NCI-H187 (cell line): ENCODE data around the gene SPECC1.
"Not testable (repeated sequence)": the region's sequence is repeated elsewhere in the genome, so short reads cannot be mapped to it uniquely, and the experiment has no call there.

Experiments
- DNase-seq, 2 experiments: peaks; one replicate each; lab custom pipeline; 2025; lab: John Stamatoyannopoulos, UW

The SPECC1 gene

DNA sequence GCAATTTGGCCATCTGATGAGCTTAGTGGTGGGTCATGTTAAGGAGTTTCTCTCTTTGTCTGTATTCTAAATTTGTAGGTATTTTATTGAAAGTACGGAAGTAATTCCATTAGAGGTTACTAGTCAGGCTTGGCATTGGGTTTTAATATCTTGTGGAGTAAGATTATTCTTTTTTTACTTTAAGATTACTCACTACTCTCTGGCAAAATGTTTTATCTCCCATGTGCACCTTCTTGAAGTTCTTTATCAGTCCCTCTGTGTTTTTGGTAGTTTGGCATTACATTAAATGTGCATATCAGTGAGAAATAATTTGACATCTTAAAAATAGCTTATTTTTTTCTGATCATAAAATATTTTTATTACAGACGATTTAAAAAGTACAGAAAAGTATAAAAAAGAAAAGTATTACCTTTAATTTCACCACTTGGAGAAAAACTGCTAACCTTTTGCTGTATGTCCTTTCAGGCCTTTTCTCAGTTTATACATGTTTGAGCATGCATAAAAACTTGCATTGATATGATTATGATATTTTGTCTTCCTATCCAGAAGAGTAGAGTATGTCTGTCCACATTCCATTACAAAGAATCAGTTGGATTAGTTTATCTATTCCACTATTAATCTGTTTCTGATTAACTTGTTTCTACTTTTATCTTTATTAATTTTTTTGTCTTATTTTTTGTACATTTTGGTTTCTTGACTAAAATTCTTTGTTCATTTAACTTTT lies 198.3 kb downstream of the SPECC1 start:
- DNase-seq: no peak

DNA sequence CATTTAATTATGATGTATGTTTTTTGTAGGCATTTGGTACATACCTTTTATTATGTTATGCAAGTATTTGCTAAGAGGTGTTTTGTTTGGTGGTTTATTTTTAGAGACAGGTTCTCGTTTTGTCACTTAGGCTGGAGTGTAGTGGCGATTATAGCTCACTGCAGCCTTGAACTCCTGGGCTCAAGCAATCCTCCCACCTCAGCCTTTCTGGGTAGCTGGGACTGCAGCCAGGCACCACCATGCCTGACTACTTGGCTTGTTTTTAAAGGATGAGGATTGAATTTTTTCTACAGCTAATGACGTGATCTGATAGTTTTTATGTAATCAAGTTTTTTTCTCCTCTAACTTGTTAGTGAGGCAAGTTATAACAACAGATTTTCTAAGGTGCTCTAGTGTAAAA lies 199.6 kb downstream of the SPECC1 start:
- no peak for DNase-seq

DNA sequence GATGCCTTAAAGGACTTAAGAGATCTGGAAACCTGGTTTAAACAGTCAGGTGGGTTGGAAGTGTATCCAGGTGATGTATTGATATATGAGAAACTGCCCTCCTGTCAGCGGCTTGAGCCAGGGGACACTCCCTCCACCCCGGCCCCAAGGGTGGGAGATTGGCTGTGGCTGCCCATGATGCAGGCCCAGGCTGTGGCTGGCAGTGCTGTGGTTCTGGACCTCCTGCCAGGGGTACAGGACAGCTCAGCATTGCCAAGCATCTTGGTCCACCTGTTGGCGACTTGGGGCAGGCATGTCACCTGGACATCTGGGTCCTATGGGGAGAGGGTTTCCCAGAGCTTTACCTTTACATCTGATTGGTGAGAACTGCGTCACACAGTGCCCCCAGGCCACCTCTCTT lies 201.0 kb downstream of the SPECC1 start:
- DNase-seq: no peak

DNA sequence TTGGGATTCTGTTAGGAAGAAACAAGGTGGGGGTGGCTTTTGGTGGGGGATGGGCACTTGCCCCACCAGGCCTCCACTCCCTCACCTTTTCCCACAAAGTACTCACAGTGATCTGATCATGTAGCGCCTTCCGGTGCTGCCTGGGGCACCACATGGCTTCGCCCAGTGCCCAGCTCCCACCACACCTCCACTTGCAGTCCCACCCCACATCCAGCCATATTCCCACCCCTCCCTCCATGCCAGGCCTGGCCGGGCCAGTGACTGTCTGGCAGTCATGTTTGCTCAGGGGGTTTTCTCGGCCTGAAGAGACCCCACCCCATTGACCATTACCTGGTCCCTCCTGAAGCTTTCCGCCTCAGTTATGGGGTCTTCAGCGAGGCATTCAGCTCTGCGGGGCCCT lies 201.5 kb downstream of the SPECC1 start:
- no peak for DNase-seq

DNA sequence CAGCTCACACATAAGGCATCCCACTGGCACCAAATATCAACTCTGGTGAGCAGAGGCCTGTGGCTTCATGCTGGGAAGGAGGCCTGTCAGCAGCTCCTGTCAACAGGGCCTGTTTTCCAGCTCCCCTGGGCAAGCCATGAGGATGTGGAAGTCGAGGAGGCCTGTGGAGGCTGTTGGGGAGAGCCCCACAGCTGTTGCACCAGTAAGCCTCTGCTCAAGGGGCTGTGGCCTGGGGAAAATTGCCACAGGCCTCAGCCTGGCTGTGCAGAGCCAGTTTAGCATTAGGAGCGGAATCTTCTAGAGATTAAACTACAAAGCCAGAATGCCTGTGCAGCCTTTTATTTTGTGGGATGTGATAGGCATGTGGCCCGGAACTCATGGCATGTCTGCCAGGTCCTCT lies 202.1 kb downstream of the SPECC1 start:
- DNase-seq: no peak

DNA sequence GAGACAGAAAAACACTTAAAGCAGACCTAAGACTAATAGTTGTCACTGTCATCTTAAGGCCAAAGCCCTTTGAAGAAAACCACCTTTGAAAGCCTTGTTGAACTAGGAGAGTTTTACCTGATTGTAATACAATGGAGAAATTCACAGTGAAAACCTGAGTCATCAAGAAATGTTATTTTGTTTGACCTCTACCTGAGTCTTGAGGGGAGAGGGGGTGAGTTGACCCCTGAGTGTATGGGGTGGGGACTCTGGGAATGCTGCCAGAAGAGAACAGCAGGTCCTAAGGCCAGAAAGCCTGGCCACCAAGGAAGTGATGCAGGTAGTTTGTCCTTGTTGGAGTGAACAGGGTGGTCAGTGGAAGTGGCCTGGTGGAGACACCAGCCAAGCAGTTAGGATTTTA lies 204.3 kb downstream of the SPECC1 start:
- DNase-seq: no peak

DNA sequence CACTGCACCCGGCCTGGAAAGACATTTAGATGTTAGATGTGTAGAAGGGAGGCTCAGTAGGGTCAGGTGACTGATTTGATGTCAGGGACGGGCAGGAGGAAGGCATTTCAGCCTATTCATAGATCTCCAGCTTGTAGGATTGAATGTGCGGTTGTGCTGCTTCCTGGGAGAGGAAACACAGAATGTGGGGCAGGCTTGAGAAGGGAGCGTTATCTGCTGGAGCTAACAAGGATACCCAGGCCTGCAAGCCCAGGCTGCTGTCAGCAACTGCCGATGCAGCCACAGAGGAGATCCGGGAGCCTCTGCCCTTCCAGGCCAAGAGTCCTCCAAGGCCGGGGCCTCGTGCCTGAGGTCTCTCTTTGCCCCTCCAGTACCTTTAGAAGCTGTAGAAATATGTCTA lies 205.6 kb downstream of the SPECC1 start:
- DNase-seq: no peak

DNA sequence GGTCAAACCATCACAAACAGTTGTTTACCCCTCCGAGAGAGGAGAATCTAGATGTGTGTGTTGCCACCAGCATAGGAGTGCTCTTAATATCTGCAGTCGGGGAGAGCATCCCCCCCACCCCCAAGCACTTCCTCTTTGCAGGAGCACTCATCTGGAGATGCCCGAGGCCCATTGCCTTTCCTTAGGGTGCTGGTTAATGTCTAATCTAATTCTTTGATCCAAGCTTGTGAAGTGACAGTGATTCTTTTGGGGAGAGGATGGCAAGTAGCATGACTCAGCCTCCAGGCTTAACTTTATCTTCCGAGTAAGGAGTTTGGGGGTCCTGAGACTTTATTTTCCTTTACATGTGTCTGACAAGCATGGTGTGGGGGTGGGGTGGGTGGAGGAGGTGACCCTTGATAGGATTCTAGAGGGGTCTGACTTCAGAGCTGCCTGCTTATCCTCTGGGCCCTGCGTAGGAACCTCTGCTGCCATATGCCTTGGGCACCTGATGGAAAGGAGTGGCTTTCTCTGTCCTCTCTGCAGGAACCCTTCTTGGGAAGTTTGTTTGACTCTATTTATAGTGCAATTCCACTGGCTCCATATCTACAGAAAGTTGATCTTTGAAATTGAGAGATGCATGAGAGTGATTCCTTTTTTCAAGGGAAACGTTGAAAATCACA lies 207.1 kb downstream of the SPECC1 start:
- DNase-seq: no peak

DNA sequence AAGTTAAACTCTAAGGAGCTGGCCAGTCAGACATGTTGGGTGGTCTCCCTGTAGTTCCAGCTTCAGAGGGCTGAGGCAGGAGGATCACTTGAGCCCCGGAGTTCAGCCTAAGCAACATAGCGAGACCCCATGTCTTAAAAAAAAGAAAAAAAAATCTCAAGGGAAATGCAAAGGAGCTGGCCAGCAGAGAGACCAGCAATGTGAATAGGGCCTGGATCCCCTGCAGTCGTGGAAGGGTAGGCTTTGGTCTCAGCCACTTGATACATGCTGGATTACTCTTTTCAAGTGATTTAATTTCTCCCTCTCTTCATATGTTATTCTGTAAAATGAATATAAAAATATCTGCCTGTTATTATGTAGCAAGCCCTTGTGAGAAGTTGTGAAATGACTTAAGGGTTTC lies 207.7 kb downstream of the SPECC1 start:
- no peak for DNase-seq

DNA sequence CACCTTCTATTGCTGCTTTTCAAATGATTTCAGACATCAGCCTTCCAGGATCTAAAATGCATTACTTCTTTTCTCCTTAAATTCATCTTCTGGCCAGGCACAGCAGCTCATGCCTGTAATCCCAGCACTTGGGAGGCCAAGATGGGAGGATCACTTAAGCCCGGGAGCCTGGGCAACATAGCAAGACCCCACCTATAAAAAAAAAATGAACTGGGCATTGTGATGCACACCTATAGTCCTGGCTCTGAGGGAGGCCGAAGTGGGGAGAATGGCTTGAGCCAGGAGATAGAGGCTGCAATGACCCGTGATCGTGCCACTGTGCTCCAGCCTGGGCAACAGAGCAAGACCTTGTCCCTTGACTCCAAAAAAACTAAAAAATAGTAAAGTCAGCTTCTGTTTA lies 208.5 kb downstream of the SPECC1 start:
- no peak for DNase-seq

DNA sequence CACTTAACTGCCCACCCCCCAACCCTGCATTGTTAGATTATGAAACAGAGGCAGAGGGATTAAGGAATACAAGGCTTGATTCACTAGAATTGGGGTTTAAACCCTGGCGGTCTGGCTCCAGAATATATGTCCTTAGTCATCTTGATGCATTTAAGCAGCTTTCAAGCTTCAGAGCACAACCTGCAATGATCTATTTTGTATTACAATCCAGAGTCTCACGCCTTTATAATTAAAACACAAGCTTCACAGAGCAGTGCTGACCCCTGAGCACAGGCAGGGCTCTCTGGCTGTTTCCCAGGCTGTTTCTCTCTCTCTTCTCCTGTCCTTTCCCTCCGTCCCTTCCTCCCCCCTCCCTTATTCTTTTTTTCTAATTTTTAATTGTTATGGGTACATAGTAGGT lies 209.1 kb downstream of the SPECC1 start:
- DNase-seq: no peak

DNA sequence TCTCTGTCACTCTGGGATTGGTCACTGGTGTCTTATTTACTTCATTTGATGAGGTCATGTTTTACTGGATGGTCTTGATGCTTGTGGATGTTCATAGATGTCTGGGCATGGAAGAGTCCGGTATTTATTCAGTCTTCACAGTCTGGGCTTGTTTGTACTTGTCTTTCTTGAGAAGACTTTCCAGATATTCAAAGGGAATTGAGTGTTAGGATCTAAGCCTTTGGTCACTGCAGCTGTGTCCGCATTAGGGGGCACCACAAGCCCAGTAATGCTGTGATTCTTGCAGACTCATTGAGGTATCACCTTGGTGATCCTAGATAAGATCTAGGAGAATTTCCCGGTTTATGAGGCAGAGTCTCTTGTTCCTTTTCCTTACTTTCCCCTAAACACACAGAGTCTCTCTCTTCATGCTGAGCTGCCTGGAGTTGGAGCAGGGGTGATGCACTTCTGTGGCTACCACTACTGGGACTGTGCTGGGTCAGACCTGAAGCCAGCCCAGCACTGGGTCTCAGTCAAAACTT lies 214.7 kb downstream of the SPECC1 start:
- DNase-seq: no peak

DNA sequence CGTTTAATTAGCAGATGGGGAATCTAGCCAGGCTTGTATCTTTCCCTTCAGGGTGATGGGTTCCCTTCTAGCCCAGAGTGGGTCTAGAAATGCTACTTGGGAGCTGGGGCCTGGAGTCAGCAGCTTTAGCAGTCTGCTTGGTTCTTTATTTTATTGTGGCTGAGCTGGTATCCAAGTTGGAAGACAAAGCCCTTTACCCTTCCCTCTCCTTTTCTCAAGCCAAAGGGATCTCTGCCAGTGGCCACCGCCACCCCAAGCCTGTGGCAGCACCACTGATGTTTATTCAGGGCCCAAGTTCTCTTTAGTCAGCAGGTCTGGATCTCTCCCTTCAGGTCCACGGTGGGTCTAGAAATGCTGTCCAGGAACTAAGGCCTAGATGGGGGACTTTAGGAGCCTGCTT lies 215.2 kb downstream of the SPECC1 start:
- no peak for DNase-seq

DNA sequence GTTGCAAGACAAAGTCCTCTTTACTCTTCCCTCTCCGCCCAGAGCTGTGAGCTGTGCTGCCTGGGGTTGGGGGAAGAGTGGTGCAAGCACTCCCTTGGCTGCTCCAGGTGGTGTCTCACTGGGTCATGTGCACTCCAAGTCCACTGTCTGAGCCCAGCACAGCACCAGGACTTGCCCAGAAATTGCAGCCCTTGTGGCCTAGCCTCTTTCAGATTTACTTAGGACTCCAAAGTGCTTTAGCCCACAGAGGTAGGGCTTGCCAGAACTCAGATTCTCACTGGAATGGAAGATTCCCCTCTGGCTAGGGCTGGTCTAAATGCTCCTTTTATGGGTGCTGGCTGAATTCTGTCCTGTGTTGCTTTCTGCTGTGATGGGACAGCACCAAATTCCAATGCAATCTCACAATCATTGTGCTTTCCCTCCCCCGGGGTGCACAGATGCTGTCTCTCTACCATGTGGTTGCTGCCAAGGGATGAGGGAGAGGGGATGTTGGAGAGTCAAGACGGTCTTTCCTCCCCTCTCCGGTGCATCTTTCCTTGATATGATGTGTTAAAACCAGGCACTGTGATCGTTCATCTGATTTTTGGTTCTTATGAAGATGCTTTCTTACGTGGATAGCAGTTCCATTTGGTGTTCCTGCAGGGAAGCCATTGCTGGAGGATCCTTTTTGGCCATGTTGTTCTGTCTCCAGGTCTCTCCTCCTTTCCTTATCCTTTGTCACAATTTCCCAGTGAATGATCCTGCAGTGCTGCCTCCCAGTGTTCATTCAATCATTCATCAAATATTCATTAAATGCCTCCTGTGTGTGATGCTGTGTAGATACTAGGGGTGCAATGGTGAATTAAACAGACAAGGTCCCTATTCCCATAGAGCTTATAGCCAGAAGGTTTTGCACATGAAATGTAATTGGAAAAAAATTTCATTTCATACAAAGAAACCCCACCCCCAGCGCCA lies 216.3 kb downstream of the SPECC1 start:
- no peak for DNase-seq

DNA sequence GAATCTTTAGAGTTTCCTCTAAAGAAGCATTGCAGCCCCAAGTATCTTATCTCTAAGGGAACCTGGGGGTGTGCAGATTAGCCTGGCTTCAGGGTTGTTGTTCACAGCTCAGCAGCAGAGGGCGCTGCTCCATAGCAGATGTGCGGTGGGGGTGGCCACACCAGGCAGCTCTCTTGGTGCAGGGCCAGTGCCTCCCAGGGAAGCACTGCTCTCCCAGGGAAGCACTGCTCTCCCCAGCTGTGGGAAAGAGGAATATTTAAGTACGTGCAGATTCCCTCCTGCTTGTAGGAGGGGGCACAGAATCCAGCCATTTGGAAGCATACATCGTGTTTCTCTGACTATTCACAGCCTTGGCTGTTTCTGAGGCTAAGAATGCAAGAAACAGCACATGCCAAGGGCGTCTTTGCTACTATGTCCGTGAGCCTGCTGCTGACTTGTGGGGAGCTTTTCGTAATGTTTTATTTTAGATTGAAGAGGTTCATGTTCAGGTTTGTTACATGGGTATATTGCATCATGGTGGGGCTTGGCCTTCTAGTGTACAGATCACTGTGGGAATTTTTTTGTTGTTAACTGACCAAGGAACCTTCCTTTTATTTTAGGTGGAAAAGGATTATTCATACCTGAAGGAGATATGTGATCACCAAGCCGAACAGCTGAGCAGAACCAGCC lies 217.8 kb downstream of the SPECC1 start:
- no peak for DNase-seq

DNA sequence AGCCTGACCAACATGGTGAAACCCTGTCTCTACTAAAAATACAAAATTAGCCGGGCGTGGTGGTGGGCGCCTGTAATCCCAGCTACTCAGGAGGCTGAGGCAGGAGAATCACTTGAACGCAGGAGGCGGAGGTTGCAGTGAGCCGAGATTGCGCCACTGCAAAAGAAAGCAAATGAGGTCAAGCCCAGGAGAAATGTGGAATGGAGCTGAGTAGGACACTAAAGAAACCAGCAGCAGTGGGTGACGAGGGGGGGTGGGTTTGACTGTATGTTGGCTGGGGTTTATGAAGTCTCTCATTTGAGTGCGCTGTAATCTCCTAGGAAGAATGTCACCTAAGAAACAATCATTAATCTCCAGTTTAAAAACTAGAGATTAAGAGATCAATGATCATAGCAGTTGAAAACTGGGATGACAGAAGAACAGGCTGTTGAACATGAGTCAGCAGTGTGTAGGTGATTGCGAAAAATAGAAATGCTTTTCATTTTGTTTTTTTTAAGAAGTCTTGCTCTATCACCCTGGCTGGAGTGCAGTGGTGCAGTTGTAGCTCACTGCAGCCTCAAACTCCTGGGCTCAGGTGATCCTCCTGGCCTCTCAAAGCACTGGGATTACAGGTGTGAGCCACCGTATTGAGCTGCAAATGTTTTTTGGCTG lies 218.7 kb downstream of the SPECC1 start:
- not testable (repeated sequence) for DNase-seq

DNA sequence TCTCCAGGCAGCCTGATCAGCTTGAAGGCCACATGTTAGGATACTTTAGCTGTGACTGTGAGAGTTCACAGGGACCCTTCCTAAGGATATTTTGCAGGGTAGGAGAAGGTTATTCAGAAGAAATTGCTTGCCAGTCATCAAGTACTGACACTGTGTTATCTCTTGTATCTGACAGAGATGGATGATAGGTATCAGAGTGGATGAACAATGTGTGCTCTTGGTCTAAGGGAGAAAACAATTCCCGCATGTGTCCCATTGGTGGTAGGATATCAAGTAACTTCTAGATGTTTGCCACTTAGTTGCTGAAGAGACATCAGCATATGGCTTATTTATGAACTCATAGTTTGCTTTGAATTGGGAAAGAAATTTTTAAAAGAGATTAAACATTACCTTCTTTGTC lies 219.3 kb downstream of the SPECC1 start:
- DNase-seq: no peak

DNA sequence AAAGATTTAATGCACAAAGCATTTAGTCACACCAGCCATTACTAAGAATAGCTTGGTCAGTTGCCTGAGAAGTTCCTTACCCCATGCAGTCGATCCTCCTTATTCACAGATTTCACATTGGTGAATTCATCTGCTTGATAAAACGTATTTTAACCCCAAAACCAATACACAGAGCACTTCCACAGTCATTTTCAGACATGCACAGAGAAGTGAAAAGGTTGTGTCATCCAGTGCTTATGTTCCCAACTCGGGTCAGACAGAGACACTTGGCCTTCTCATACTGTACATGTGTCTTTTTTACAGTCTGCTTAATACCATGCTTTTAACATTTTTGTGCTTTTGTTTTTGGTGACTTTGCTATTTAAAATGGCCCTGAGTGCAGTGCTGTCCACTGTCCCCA lies 219.7 kb downstream of the SPECC1 start:
- DNase-seq: no peak

DNA sequence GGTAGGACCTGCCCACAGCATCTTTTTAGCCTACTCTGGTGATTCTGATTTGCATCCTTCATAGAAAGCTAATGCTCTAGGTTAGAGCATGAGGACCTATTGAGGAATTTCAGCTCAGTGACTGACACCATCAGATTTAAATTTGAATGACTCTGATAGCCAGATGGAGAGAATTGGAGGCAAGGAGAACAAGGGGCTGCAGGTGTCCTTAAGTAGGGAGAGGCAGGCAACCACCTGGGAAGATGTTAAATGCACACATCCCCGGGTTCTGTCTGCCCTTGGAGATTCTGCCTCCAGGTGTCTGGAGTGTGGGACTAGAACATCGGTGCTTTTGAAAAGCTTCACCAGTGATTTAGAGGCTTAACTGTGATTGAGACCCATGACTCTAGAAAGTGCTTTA lies 221.8 kb downstream of the SPECC1 start:
- DNase-seq: no peak

DNA sequence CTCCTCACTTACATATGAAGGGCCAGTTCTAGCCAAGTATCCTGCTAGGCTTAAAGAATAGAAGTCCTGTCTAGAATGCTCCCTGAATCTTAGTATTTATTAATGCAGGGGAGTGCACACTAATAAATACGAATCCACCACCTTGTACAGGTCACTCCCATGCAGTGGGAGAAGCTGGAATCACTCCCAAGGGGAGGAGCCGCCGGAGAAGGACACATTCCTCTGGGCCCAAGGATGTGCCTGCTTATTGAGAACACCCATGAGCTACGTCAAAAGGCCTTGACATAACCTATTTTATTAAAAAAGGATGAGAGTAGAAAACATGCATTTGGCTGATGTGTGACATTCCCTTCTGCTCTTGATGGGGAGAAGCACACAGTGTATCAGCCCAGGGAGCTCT lies 223.5 kb downstream of the SPECC1 start:
- DNase-seq: no peak

DNA sequence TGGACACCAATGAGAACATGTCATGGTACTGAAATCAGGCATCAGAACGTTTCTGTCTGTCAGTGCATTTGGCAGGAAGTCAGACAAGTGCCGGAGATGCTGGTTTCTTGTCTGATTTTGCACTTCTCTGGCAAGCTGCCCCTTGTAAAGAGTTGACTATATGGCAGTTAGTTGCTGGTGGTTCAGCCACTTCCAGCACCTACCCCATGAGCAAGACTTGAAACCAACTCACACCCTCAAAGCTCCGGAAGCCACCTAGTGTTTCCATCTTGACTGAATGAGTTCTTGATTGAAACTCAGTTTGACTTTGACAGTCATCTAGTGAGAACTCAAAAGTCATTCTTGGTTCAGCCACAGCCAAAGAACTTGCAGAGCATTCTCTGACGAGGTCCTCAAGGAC lies 225.1 kb downstream of the SPECC1 start:
- no peak for DNase-seq

DNA sequence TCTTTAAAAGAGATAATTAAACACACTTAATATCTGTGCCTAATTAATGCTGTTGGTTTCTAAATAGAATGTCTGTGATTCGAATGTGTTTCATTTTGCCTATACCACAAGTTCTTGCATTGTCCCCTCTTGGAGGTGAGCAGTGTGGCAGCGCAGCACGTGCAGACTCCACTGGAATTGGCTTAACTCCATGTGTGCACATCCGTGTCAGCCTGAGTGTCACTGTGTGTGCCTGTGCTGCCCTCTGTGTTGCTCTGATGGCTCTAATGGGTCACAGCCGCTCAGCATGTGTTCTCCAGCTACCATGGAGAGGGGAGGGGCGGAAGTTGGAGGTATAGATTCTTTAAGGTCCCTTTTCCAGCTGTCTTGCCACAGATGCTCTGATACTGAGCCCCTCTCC lies 226.6 kb downstream of the SPECC1 start:
- no peak for DNase-seq
